ENCODE results near the gene SP2. TPM values are rescaled to one million over a fixed set of nuclear protein-coding genes. Genes with fewer than 3 reads are reported as not detected.

Gene SP2
- total and polyA plus RNA-seq, 2 of the 13 experiments (the other 11 are each of a cell fraction or from before 2014, with no cell fraction given): 1.4 to 4.8 TPM

DNA sequence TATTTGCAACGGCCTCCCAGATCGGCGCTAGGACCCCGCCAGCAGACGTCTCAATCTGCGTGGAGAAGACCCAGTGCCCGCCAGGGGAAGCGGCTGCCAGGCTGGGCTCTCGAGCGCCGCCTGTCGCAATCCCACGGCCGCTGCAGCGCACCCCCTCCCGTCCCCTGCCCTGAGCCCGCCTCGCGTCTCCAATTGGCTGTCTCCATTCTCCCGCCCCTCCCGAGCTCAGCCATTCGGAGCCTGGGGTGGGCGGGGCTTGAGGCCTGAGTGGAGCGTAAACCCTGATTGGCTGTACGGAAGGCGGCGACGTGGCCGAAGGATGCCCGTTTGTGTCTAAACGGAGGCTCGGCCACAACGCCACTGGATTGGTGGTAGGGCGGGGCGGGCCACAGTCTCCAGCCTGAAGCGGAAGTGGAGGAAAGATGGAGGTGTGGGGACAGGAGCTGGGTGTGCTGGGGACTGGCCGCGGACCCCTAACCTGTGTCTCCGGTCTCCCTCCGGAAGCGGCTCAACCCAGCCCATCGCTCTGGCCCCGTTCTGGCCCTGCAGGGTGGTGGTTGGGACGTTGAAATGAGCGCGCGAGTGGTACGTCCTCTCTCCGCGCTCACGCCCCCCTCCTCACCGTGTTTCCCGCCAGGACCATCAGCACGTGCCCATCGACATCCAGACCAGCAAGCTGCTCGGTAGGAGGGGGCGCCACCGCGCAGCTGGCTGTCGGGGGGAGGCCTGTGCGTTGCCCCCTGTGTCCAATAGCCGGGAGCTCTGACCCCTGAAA, 74.9 kb downstream of the SP2 start, which contains the start of gene CDK5RAP3 (continued):
- no peak; the same call in 1 of the 2 replicates for TF ChIP-seq ZSCAN29 (CRISPR knock-in tag; conservative IDR thresholded peaks at IDR 0.05)
- TF ChIP-seq ZNF619 (CRISPR knock-in tag; IDR thresholded peaks at IDR 0.05): peak; percentile 93
- TF ChIP-seq REPIN1 (CRISPR knock-in tag; IDR thresholded peaks at IDR 0.05; ENCODE audit: borderline replicate concordance, low read depth): peak; percentile 80
- TF ChIP-seq ZNF225 (CRISPR knock-in tag; IDR thresholded peaks at IDR 0.05): peak; percentile 94
- peak; percentile 59; the same call in 1 of the 2 replicates for TF ChIP-seq ZNF264 (CRISPR knock-in tag; IDR thresholded peaks at IDR 0.05)
- TF ChIP-seq, protein P1, sequence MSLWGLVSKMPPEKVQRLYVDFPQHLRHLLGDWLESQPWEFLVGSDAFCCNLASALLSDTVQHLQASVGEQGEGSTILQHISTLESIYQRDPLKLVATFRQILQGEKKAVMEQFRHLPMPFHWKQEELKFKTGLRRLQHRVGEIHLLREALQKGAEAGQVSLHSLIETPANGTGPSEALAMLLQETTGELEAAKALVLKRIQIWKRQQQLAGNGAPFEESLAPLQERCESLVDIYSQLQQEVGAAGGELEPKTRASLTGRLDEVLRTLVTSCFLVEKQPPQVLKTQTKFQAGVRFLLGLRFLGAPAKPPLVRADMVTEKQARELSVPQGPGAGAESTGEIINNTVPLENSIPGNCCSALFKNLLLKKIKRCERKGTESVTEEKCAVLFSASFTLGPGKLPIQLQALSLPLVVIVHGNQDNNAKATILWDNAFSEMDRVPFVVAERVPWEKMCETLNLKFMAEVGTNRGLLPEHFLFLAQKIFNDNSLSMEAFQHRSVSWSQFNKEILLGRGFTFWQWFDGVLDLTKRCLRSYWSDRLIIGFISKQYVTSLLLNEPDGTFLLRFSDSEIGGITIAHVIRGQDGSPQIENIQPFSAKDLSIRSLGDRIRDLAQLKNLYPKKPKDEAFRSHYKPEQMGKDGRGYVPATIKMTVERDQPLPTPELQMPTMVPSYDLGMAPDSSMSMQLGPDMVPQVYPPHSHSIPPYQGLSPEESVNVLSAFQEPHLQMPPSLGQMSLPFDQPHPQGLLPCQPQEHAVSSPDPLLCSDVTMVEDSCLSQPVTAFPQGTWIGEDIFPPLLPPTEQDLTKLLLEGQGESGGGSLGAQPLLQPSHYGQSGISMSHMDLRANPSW (CRISPR knock-in tag; IDR thresholded peaks at IDR 0.05; ENCODE audit: borderline replicate concordance): peak; percentile 75; the same call in 1 of the 2 replicates
- peak; percentile 93 for TF ChIP-seq ZMYM3 (CRISPR knock-in tag; IDR thresholded peaks at IDR 0.05)
- peak; percentile 46; the same call in 1 of the 2 replicates for TF ChIP-seq CHD2 (IDR thresholded peaks at IDR 0.05; ENCODE audit: low read depth, low read length)
- TF ChIP-seq RCOR2 (CRISPR knock-in tag; IDR thresholded peaks at IDR 0.05): no peak; the same call in 1 of the 2 replicates
- peak; percentile 37; the same call in 1 of the 2 replicates for TF ChIP-seq TBX3 (IDR thresholded peaks at IDR 0.05; ENCODE audit: borderline replicate concordance)
- peak; percentile 31; the same call in 1 of the 2 replicates for TF ChIP-seq ZNF224 (CRISPR knock-in tag; IDR thresholded peaks at IDR 0.05)
- TF ChIP-seq ZNF713 (CRISPR knock-in tag; IDR thresholded peaks at IDR 0.05): no peak
- TF ChIP-seq GTF3A (CRISPR knock-in tag; conservative IDR thresholded peaks at IDR 0.05): no peak; the same call in 1 of the 2 replicates
- TF ChIP-seq ZNF468 (CRISPR knock-in tag; IDR thresholded peaks at IDR 0.05): peak; percentile 97
- TF ChIP-seq, protein P2, sequence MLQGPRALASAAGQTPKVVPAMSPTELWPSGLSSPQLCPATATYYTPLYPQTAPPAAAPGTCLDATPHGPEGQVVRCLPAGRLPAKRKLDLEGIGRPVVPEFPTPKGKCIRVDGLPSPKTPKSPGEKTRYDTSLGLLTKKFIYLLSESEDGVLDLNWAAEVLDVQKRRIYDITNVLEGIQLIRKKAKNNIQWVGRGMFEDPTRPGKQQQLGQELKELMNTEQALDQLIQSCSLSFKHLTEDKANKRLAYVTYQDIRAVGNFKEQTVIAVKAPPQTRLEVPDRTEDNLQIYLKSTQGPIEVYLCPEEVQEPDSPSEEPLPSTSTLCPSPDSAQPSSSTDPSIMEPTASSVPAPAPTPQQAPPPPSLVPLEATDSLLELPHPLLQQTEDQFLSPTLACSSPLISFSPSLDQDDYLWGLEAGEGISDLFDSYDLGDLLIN (CRISPR knock-in tag; IDR thresholded peaks at IDR 0.05; ENCODE audit: borderline replicate concordance): peak; percentile 82; the same call in 1 of the 2 replicates
- TF ChIP-seq ZNF296 (CRISPR knock-in tag; conservative IDR thresholded peaks at IDR 0.05): peak; percentile 95
- no peak for TF ChIP-seq ZNF367 (CRISPR knock-in tag; IDR thresholded peaks at IDR 0.05; ENCODE audit: borderline replicate concordance)

Measured in HepG2 (cell line).